IMR-90 (cell line): ENCODE data around the gene ATOSB. TPM values are rescaled to one million over a fixed set of nuclear protein-coding genes. Genes with fewer than 3 reads are reported as not detected.

Experiments used
- ATAC-seq: fragments of 200-7000 bp; cut with Tn5 transposase; 2 replicates; pipeline ENCODE4 v1.9.1; 2020; ENCODE audit warnings: low read depth, mild to moderate bottlenecking, moderate library complexity
- BruUV-seq: library from RNA; stranded (reverse); fragments of 400-500 nt; replicated peaks from 2 replicates; lab custom pipeline; 2021; lab: Mats Ljungman, UMichigan
- CTCF ChIA-PET: fragments of 300-600 bp; formaldehyde crosslinking; extraction: SDS; loops from one replicate; lab custom pipeline; 2021; ENCODE audit warnings: antibody characterized with exemption; lab: Yijun Ruan, JAX
- POLR2A ChIA-PET: fragments of 300-600 bp; sonication (Branson Sonifier 250); formaldehyde crosslinking; loops from one replicate; lab custom pipeline; 2022; ENCODE audit warnings: antibody characterized with exemption; ENCODE audit not compliant: unreplicated experiment; lab: Charles Lee
- DNase-seq: peaks from one replicate; pipeline ENCODE4 v3.0.0; 2013
- H2AFZ ChIP-seq: replicated peaks from 2 replicates; pipeline ENCODE3; 2013; ENCODE audit warnings: low read length, mild to moderate bottlenecking; ENCODE audit not compliant: poor library complexity
- H2AK5ac ChIP-seq: 2 replicates; pipeline ENCODE4 v1.6.1; 2013; ENCODE audit warnings: low read depth, low read length, inconsistent platforms
- H2AK9ac ChIP-seq: replicated peaks from 2 replicates; pipeline ENCODE3; 2013; ENCODE audit warnings: mild to moderate bottlenecking, low read depth, low read length, moderate library complexity; ENCODE audit not compliant: poor library complexity
- H2BK120ac ChIP-seq: 2 replicates; pipeline ENCODE4 v1.6.1; 2013; ENCODE audit warnings: low read depth, low read length, inconsistent platforms
- H2BK15ac ChIP-seq: 3 replicates; pipeline ENCODE4 v1.6.1; 2013; ENCODE audit warnings: low read depth, low read length, inconsistent platforms
- H2BK20ac ChIP-seq: 2 replicates; pipeline ENCODE4 v1.6.1; 2013; ENCODE audit warnings: low read depth, mild to moderate bottlenecking, inconsistent platforms, low read length, moderate library complexity
- H2BK5ac ChIP-seq: 2 replicates; pipeline ENCODE4 v1.6.1; 2013; ENCODE audit warnings: mild to moderate bottlenecking, low read depth, low read length, inconsistent platforms; ENCODE audit not compliant: poor library complexity, severe bottlenecking
- H3K14ac ChIP-seq: replicated peaks from 2 replicates; pipeline ENCODE4 v1.6.1; 2013; ENCODE audit warnings: low read depth, low read length, inconsistent platforms
- H3K18ac ChIP-seq: 2 replicates; pipeline ENCODE4 v1.6.1; 2013; ENCODE audit warnings: low read depth, low read length, control low read depth
- H3K23ac ChIP-seq: 2 replicates; pipeline ENCODE4 v1.6.1; 2013; ENCODE audit warnings: low read depth, low read length, inconsistent platforms
- H3K27ac ChIP-seq: 2 replicates; pipeline ENCODE4 v1.5.1; 2013; ENCODE audit warnings: mild to moderate bottlenecking, control low read depth, low read length; ENCODE audit not compliant: insufficient read depth
- H3K27me3 ChIP-seq: 2 replicates; pipeline ENCODE4 v1.6.1; 2013; ENCODE audit warnings: low read length; ENCODE audit not compliant: control insufficient read depth, insufficient read depth
- H3K36me3 ChIP-seq: 2 replicates; pipeline ENCODE4 v1.6.1; 2013; ENCODE audit warnings: low read length, mixed read lengths; ENCODE audit not compliant: control insufficient read depth, insufficient read depth
- H3K4ac ChIP-seq: 2 replicates; pipeline ENCODE4 v1.6.1; 2013; ENCODE audit warnings: low read depth, low read length, inconsistent platforms
- H3K4me1 ChIP-seq: 2 replicates; pipeline ENCODE4 v1.6.1; 2013; ENCODE audit warnings: low read length, mixed read lengths; ENCODE audit not compliant: control insufficient read depth, insufficient read depth
- H3K4me2 ChIP-seq: 2 replicates; pipeline ENCODE4 v1.6.1; 2013; ENCODE audit warnings: low read depth, mild to moderate bottlenecking, control low read depth, low read length, moderate library complexity
- H3K4me3 ChIP-seq: 2 replicates; pipeline ENCODE4 v1.5.1; 2013; ENCODE audit warnings: low read depth, mild to moderate bottlenecking, control low read depth, low read length, moderate library complexity; ENCODE audit not compliant: insufficient read depth
- H3K56ac ChIP-seq: 2 replicates; pipeline ENCODE4 v1.6.1; 2013; ENCODE audit warnings: low read length, inconsistent platforms; ENCODE audit not compliant: insufficient read depth; ENCODE audit errors: extremely low read depth
- H3K79me1 ChIP-seq, 2 experiments: 2 replicates each; pipeline ENCODE4 v1.6.1; 2013; ENCODE audit warnings: low read length in 2 of 2, inconsistent platforms in 1 of 2, low read depth in 1 of 2
- H3K9ac ChIP-seq: 2 replicates; pipeline ENCODE4 v1.6.1; 2013; ENCODE audit warnings: low read depth, low read length, control low read depth
- H3K9me1 ChIP-seq: 2 replicates; pipeline ENCODE4 v1.6.1; 2013; ENCODE audit warnings: low read length, inconsistent platforms; ENCODE audit not compliant: insufficient read depth
- H3K9me3 ChIP-seq: 2 replicates; pipeline ENCODE4 v1.6.1; 2013; ENCODE audit warnings: low read length; ENCODE audit not compliant: control insufficient read depth, insufficient read depth
- H4K20me1 ChIP-seq: 2 replicates; pipeline ENCODE4 v1.6.1; 2013; ENCODE audit warnings: low read length, inconsistent platforms; ENCODE audit not compliant: insufficient read depth
- H4K5ac ChIP-seq: 2 replicates; pipeline ENCODE4 v1.6.1; 2013; ENCODE audit warnings: mild to moderate bottlenecking, low read depth, low read length, control low read depth
- H4K8ac ChIP-seq, 2 experiments: 2 replicates each; pipeline ENCODE4 v1.6.1; 2013; ENCODE audit warnings: low read depth in 2 of 2, low read length in 2 of 2, control low read depth in 1 of 2, inconsistent platforms in 1 of 2
- H4K91ac ChIP-seq: 2 replicates; pipeline ENCODE4 v1.6.1; 2013; ENCODE audit warnings: low read depth, low read length, inconsistent platforms; ENCODE audit not compliant: insufficient read depth
- BHLHE40 ChIP-seq: fragments of 150-350 bp; IDR thresholded peaks from 2 replicates; pipeline ENCODE4 v1.6.1; 2016; ENCODE audit warnings: mild to moderate bottlenecking, low read depth, low read length
- CHD1 ChIP-seq: IDR thresholded peaks from 2 replicates; pipeline ENCODE4 v1.6.1; 2012; ENCODE audit warnings: low read depth, low read length, improper control_type of control experiment
- FOS ChIP-seq: fragments of 150-350 bp; IDR thresholded peaks from 2 replicates; pipeline ENCODE4 v1.6.1; 2016; ENCODE audit warnings: low read depth, low read length
- MAZ ChIP-seq: IDR thresholded peaks from 2 replicates; pipeline ENCODE4 v1.6.1; 2012; ENCODE audit warnings: low read depth, mild to moderate bottlenecking, low read length, improper control_type of control experiment, moderate library complexity, borderline replicate concordance
- RAD21 ChIP-seq: IDR thresholded peaks from 2 replicates; pipeline ENCODE4 v1.6.1; 2012; ENCODE audit warnings: low read length, improper control_type of control experiment
- RFX5 ChIP-seq: IDR thresholded peaks from 2 replicates; pipeline ENCODE4 v1.8.0; 2012; ENCODE audit warnings: low read depth, mild to moderate bottlenecking, low read length, moderate library complexity
- SMC3 ChIP-seq: fragments of 150-350 bp; IDR thresholded peaks from 2 replicates; pipeline ENCODE4 v1.6.1; 2016; ENCODE audit warnings: low read depth, mild to moderate bottlenecking, antibody characterized with exemption, low read length, moderate library complexity
- WGBS, 2 experiments: methylation state at CpG; one replicate each; pipeline versions ENCODE4 v1.1.5 to v1.1.7; 2013; ENCODE audit warnings: missing lambda C conversion rate in 2 of 2; ENCODE audit not compliant: insufficient read length in 1 of 2; ENCODE audit errors: extremely low coverage in 2 of 2; 5-methylcytosine and 5-hydroxymethylcytosine counted together
- dilution Hi-C: fragments of 300-500 bp; cut with HindIII; formaldehyde crosslinking; loops from one replicate; pipeline ENCODE4 v1.14.3; 2018; ENCODE audit warnings: low sequenced_read_pairs; ENCODE audit not compliant: unreplicated experiment
- in situ Hi-C: fragments of 300-500 bp; cut with MboI; formaldehyde crosslinking; loops from 3 replicates; pipeline ENCODE4 v1.14.3; 2019; ENCODE audit warnings: low sequenced_read_pairs, inconsistent platforms, mixed read lengths
- intact Hi-C: fragments of 100-400 bp; cut with micrococcal nuclease; formaldehyde crosslinking; loops from 2 replicates; pipeline ENCODE4 v1.10.0; 2022
- polyA plus RNA-seq, 3 experiments: library from polyadenylated mRNA; depleted of rRNA; stranded (reverse); fragments of >200 nt; gene quantifications; 2 replicates each; pipeline ENCODE4 v1.2.3, GENCODE V29; 2012; ENCODE audit warnings: low replicate concordance in 1 of 3
- total RNA-seq: library from RNA; depleted of rRNA; stranded (reverse); fragments of >200 nt; gene quantifications from 2 replicates; pipeline ENCODE4 v1.2.3, GENCODE V29; 2012

ATOSB gene
- total and polyA plus RNA-seq, 2 of the 4 experiments (the other 2 are of a cell fraction), result 12.0 to 40.2 TPM

DNA sequence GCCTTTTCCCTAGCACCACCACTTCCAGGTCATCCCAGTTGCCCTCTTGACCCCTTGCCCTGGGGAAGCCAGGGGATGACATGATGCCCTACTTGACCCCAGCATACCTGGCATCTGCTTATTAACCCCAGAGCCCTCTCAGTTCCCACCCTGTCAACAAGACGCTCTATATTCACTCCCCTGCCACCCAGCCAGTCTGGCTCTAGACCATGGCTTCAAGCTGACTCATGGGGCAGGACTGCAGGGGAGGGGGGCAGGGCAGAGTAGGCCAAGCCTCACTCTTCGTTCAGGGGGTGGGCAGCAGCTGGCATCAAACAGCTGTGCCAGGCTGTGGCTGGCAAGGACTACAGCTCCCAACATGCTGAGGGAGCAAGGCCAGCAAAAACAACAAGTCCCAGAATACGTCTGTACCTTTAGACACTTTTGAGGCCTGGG is 5.3 kb downstream of the ATOSB start:
- Histone ChIP-seq H3K4me2 (peak overlapping the region; percentile 93), H3K9ac (peak overlapping the region; percentile 89), H2AFZ (peak overlapping the region; percentile 47), H3K4me3 (peak overlapping the region; percentile 75), H3K4me1 (peaks cover 23% of the 10 kb centered on the region), H3K27me3 (no peaks in the 10 kb centered on the region), H4K8ac (peak overlapping the region; percentile 24 to 66; a peak in 2 of 4 replicates), H2AK5ac (peak overlapping the region; percentile 54), H2BK120ac (0 out of 2 replicates have a peak overlapping the region, but pooled peaks have one; percentile 26), H3K79me1 (peaks cover 25 to 58% of the 10 kb centered on the region in 2 experiments; a peak in 3 of 4 replicates), H2BK15ac (peak overlapping the region; percentile 59; the same call in 2 of the 3 replicates), H2BK5ac (peak overlapping the region; percentile 77), H2BK20ac (peak overlapping the region; percentile 59), H3K27ac (peak overlapping the region; percentile 87), H3K9me1 (peaks cover 17% of the 10 kb centered on the region), H3K36me3 (peaks cover 22% of the 10 kb centered on the region), H3K23ac (peak overlapping the region; percentile 92), H2AK9ac (peak overlapping the region; percentile 98), H3K14ac (peak overlapping the region; percentile 97), H3K18ac (no peak overlapping the region), H3K56ac (peak overlapping the region; percentile 87; the same call in 1 of the 2 replicates), H4K91ac (peak overlapping the region; percentile 72), H4K5ac (no peak overlapping the region; the same call in 1 of the 2 replicates), H4K20me1 (peaks cover 12% of the 10 kb centered on the region; the same call in 1 of the 2 replicates), H3K9me3 (no peaks in the 10 kb centered on the region), H3K4ac (peak overlapping the region; percentile 92)
- no TSS peak for BruUV-seq
- TF ChIP-seq CHD1 (no peak), FOS (0 out of 2 replicates have a peak, but pooled peaks have one; percentile 28), SMC3 (no peak), BHLHE40 (no peak), MAZ (peak; percentile 29; the same call in 1 of the 2 replicates), RFX5 (no peak), RAD21 (no peak)
- intact Hi-C loops, result no loop called here
- in situ Hi-C loops, result no loop called here
- CTCF ChIA-PET, result no interaction called here
- peak; percentile 43 for DNase-seq
- dilution Hi-C loops, result no loop called here
- ATAC-seq, result no peak
- POLR2A ChIA-PET, result interaction anchor here (0.6 to 0.9 kb wide), 2 partner anchors 38 to 418 kb away, joined by 3 to 4 read pairs; partner anchors contain the start of gene VCP
- no CpG with 5 or more reads among the region's 3 CpGs for WGBS, 2 experiments
